Central memory CD8-positive, alpha-beta T cell (primary cell): ENCODE data around the gene SNORC.
"Not testable (repeated sequence)": the region's sequence is repeated elsewhere in the genome, so short reads cannot be mapped to it uniquely, and the experiment has no call there.

Experiments used
- ATAC-seq: fragments of 150-1000 bp; cut with Tn5 transposase; replicated peaks from 2 replicates; pipeline ENCODE4 v1.10.0; 2022; ENCODE audit warnings: mild to moderate bottlenecking, moderate FRiP score, moderate number of reproducible peaks; ENCODE audit not compliant: poor library complexity, severe bottlenecking; ENCODE audit errors: extremely low read depth
- DNase-seq, 2 donors: peaks; one replicate each; pipeline ENCODE4 v3.0.0; 2021; ENCODE audit warnings: low spot score in 2 of 2
- H3K27ac Mint-ChIP-seq: one replicate; pipeline ENCODE4 v1.8.0; 2022; ENCODE audit warnings: low read depth, mild to moderate bottlenecking, moderate library complexity, mixed read lengths
- H3K27me3 Mint-ChIP-seq: one replicate; pipeline ENCODE4 v1.8.0; 2022; ENCODE audit warnings: mixed read lengths
- H3K36me3 Mint-ChIP-seq: one replicate; pipeline ENCODE4 v1.8.0; 2022; ENCODE audit warnings: mild to moderate bottlenecking, moderate library complexity, mixed read lengths; ENCODE audit not compliant: insufficient read depth
- H3K4me1 Mint-ChIP-seq: one replicate; pipeline ENCODE4 v1.8.0; 2022; ENCODE audit warnings: mixed read lengths
- H3K4me3 Mint-ChIP-seq: one replicate; pipeline ENCODE4 v1.8.0; 2022; ENCODE audit warnings: mild to moderate bottlenecking, moderate library complexity, mixed read lengths
- H3K9me3 Mint-ChIP-seq: one replicate; pipeline ENCODE4 v1.8.0; 2022; ENCODE audit warnings: mixed read lengths

Gene SNORC

GRCh38 chr2:232870018-232870765 is at the start of gene SNORC:
TSS of gene SNORC (plus strand) at chr2:232870264. CDS start at chr2:232870342, 78 bp downstream.
- H3K27me3 Mint-ChIP-seq: peaks cover 12% of the 10 kb centered on the region
- H3K36me3 Mint-ChIP-seq: peaks cover 2% of the 10 kb centered on the region
- peak within 1 kb of the TSS; percentile 36 for H3K27ac Mint-ChIP-seq
- no peaks in the 10 kb centered on the region for H3K9me3 Mint-ChIP-seq
- no peak within 1 kb of the TSS for H3K4me3 Mint-ChIP-seq
- DNase-seq (no peak), ATAC-seq (no peak)
- H3K4me1 Mint-ChIP-seq: peaks cover 9% of the 10 kb centered on the region

- Mint-ChIP-seq H3K4me1 (peaks cover 10% of the 10 kb centered on the region), H3K4me3 (no peak overlapping the region), H3K9me3 (no peaks in the 10 kb centered on the region), H3K27me3 (no peaks in the 10 kb centered on the region), H3K36me3 (peaks cover 50% of the 10 kb centered on the region), H3K27ac (peak overlapping the region; percentile 26)
- no peak for ATAC-seq
- no peak for DNase-seq
Measured at GRCh38 chr2:232829988-232830387, 40.1 kb upstream of the SNORC start.

- H3K9me3 Mint-ChIP-seq: no peaks in the 10 kb centered on the region
- no peaks in the 10 kb centered on the region for H3K27me3 Mint-ChIP-seq
- peaks cover 5% of the 10 kb centered on the region for H3K4me1 Mint-ChIP-seq
- no peak for DNase-seq
- H3K36me3 Mint-ChIP-seq: peaks cover 51% of the 10 kb centered on the region
- no peak overlapping the region for H3K27ac Mint-ChIP-seq
- H3K4me3 Mint-ChIP-seq: no peak overlapping the region
- no peak for ATAC-seq
Measured at GRCh38 chr2:232831496-232831895, 38.6 kb upstream of the SNORC start.

GRCh38 chr2:232833830-232834229 is 36.2 kb upstream of the SNORC start:
- Mint-ChIP-seq H3K36me3 (peaks cover 50% of the 10 kb centered on the region), H3K27ac (peak overlapping the region; percentile 59), H3K4me1 (peaks cover 21% of the 10 kb centered on the region), H3K4me3 (no peak overlapping the region), H3K27me3 (no peaks in the 10 kb centered on the region), H3K9me3 (no peaks in the 10 kb centered on the region)
- DNase-seq (no peak), ATAC-seq (no peak)

- H3K9me3 Mint-ChIP-seq: no peaks in the 10 kb centered on the region
- H3K4me1 Mint-ChIP-seq: peaks cover 31% of the 10 kb centered on the region
- DNase-seq (no peak), ATAC-seq (no peak)
- no peak overlapping the region for H3K27ac Mint-ChIP-seq
- no peak overlapping the region for H3K4me3 Mint-ChIP-seq
- H3K27me3 Mint-ChIP-seq: no peaks in the 10 kb centered on the region
- H3K36me3 Mint-ChIP-seq: peaks cover 54% of the 10 kb centered on the region
Measured at GRCh38 chr2:232835687-232836208, 34.3 kb upstream of the SNORC start.

- Mint-ChIP-seq H3K9me3 (no peaks in the 10 kb centered on the region), H3K27me3 (no peaks in the 10 kb centered on the region), H3K4me3 (no peak overlapping the region), H3K36me3 (peaks cover 53% of the 10 kb centered on the region), H3K4me1 (peaks cover 31% of the 10 kb centered on the region), H3K27ac (peak overlapping the region; percentile 83)
- DNase-seq (no peak), ATAC-seq (no peak)
Measured at GRCh38 chr2:232836934-232837333, 33.1 kb upstream of the SNORC start.

- DNase-seq (peak in 1 of 2 donors; percentile 27), ATAC-seq (peak; percentile 90)
- peaks cover 55% of the 10 kb centered on the region for H3K36me3 Mint-ChIP-seq
- peak overlapping the region; percentile 23 for H3K4me3 Mint-ChIP-seq
- no peaks in the 10 kb centered on the region for H3K27me3 Mint-ChIP-seq
- no peaks in the 10 kb centered on the region for H3K9me3 Mint-ChIP-seq
- peak overlapping the region; percentile 83 for H3K27ac Mint-ChIP-seq
- peaks cover 31% of the 10 kb centered on the region for H3K4me1 Mint-ChIP-seq
Measured at GRCh38 chr2:232838406-232838874, 31.6 kb upstream of the SNORC start.

- H3K4me1 Mint-ChIP-seq: peaks cover 31% of the 10 kb centered on the region
- H3K27me3 Mint-ChIP-seq: no peaks in the 10 kb centered on the region
- no peaks in the 10 kb centered on the region for H3K9me3 Mint-ChIP-seq
- ATAC-seq: no peak
- H3K4me3 Mint-ChIP-seq: no peak overlapping the region
- DNase-seq: no peak
- H3K27ac Mint-ChIP-seq: peak overlapping the region; percentile 83
- H3K36me3 Mint-ChIP-seq: peaks cover 53% of the 10 kb centered on the region
Measured at GRCh38 chr2:232839411-232840079, 30.5 kb upstream of the SNORC start.

GRCh38 chr2:232842689-232843088 is 27.4 kb upstream of the SNORC start:
- no peak for DNase-seq

GRCh38 chr2:232843834-232844233 is 26.2 kb upstream of the SNORC start:
- peaks cover 10% of the 10 kb centered on the region for H3K4me1 Mint-ChIP-seq
- no peak overlapping the region for H3K4me3 Mint-ChIP-seq
- H3K27me3 Mint-ChIP-seq: no peaks in the 10 kb centered on the region
- H3K9me3 Mint-ChIP-seq: no peaks in the 10 kb centered on the region
- no peak for DNase-seq
- H3K36me3 Mint-ChIP-seq: peaks cover 74% of the 10 kb centered on the region
- H3K27ac Mint-ChIP-seq: no peak overlapping the region
- no peak for ATAC-seq

More at GRCh38 chr2:232842689-232843088, 27.4 kb upstream of the SNORC start:
- H3K4me3 Mint-ChIP-seq: no peak overlapping the region
- peaks cover 64% of the 10 kb centered on the region for H3K36me3 Mint-ChIP-seq
- peaks cover 21% of the 10 kb centered on the region for H3K4me1 Mint-ChIP-seq
- no peak overlapping the region for H3K27ac Mint-ChIP-seq
- ATAC-seq: no peak
- no peaks in the 10 kb centered on the region for H3K9me3 Mint-ChIP-seq
- H3K27me3 Mint-ChIP-seq: no peaks in the 10 kb centered on the region

- DNase-seq (no peak), ATAC-seq (no peak)
- Mint-ChIP-seq H3K36me3 (peaks cover 71% of the 10 kb centered on the region), H3K4me1 (no peaks in the 10 kb centered on the region), H3K27ac (no peak overlapping the region), H3K9me3 (no peaks in the 10 kb centered on the region), H3K4me3 (no peak overlapping the region), H3K27me3 (no peaks in the 10 kb centered on the region)
Measured at GRCh38 chr2:232846055-232846454, 24.0 kb upstream of the SNORC start.

GRCh38 chr2:232850039-232850438 is 20.0 kb upstream of the SNORC start:
- Mint-ChIP-seq H3K27ac (no peak overlapping the region), H3K4me3 (no peak overlapping the region), H3K27me3 (no peaks in the 10 kb centered on the region), H3K9me3 (no peaks in the 10 kb centered on the region), H3K36me3 (peaks cover 48% of the 10 kb centered on the region), H3K4me1 (no peaks in the 10 kb centered on the region)
- no peak for DNase-seq
- ATAC-seq: no peak

GRCh38 chr2:232852081-232852480 is 18.0 kb upstream of the SNORC start:
- peaks cover 53% of the 10 kb centered on the region for H3K36me3 Mint-ChIP-seq
- not testable (repeated sequence) for ATAC-seq, H3K27ac Mint-ChIP-seq, H3K4me3 Mint-ChIP-seq, H3K4me1 Mint-ChIP-seq, DNase-seq, H3K27me3 Mint-ChIP-seq, H3K9me3 Mint-ChIP-seq
